Ascending aorta (tissue), 2 donors: ENCODE data around the gene RBBP5. TPM values are rescaled to one million over a fixed set of nuclear protein-coding genes. Genes with fewer than 3 reads are reported as not detected.

Experiments used
- DNase-seq, 2 donors: peaks; one replicate each; pipeline ENCODE4 v3.0.0-alpha.2; 2019; ENCODE audit warnings: low spot score in 2 of 2
- H3K27ac ChIP-seq, 2 donors: fragments of 200-600 bp; sonication (generic); one replicate each; pipeline ENCODE4 v1.5.1; 2016 to 2017; ENCODE audit warnings: mild to moderate bottlenecking in 1 of 2
- H3K27me3 ChIP-seq: fragments of 200-600 bp; sonication (generic); one replicate; pipeline ENCODE4 v1.5.1; 2017
- H3K36me3 ChIP-seq, 2 donors: fragments of 200-600 bp; sonication (generic); one replicate each; pipeline ENCODE4 v1.5.1; 2016
- H3K4me1 ChIP-seq, 2 donors: fragments of 200-600 bp; sonication (generic); one replicate each; pipeline ENCODE4 v1.5.1; 2016 to 2017; ENCODE audit warnings: mild to moderate bottlenecking in 1 of 2
- H3K4me3 ChIP-seq, 2 donors: fragments of 200-600 bp; sonication (generic); one replicate each; pipeline ENCODE4 v1.5.1; 2016 to 2017; ENCODE audit warnings: mild to moderate bottlenecking in 1 of 2
- H3K9me3 ChIP-seq, 2 donors: fragments of 200-600 bp; sonication (generic); one replicate each; pipeline ENCODE4 v1.5.1; 2016
- CTCF ChIP-seq, 3 experiments: fragments of 200-600 bp in 2 of 3; fragments of 450-650 bp in 1 of 3; sonication (generic) in 2 of 3; IDR thresholded peaks; one replicate each; pipeline ENCODE4 v1.5.1; 2016 to 2019; ENCODE audit warnings: antibody characterized with exemption in 3 of 3, mild to moderate bottlenecking in 1 of 3, moderate library complexity in 1 of 3
- intact Hi-C: fragments of 100-400 bp; cut with DNase I; formaldehyde crosslinking; loops from one replicate; pipeline ENCODE4 v1.15.1; 2023
- total RNA-seq: library from RNA; depleted of rRNA; stranded (reverse); fragments of >200 nt; gene quantifications from one replicate; pipeline ENCODE4 v1.1.0, GENCODE V29; 2016

Gene RBBP5
- total RNA-seq, 1 donor from 2014 or later: 7.2 TPM

- intact Hi-C loops: loop anchor here (10.0 kb wide), 1 partner anchor 177 kb away; the partner anchor contains the start of gene NUAK2
- peaks cover 14 to 29% of the 10 kb centered on the region in 2 donors for H3K36me3 ChIP-seq
Measured at GRCh38 chr1:205147191-205147835, 25.5 kb upstream of the RBBP5 start.

GRCh38 chr1:205144751-205145150 lies 23.0 kb upstream of the RBBP5 start:
- Histone ChIP-seq H3K9me3 (no peaks in the 10 kb centered on the region), H3K4me3 (no peak overlapping the region), H3K36me3 (peaks cover 4 to 19% of the 10 kb centered on the region in 2 donors), H3K27ac (peak overlapping the region; percentile 46 to 69), H3K27me3 (no peaks in the 10 kb centered on the region), H3K4me1 (peaks cover 4 to 7% of the 10 kb centered on the region in 2 donors)
- intact Hi-C loops: loop anchor here (5.0 to 10.0 kb wide), 2 partner anchors 113 to 180 kb away; partner anchors contain the start of gene NUAK2
- DNase-seq: no peak
- no peak for TF ChIP-seq CTCF (IDR thresholded peaks at IDR 0.05)

More at GRCh38 chr1:205147191-205147835, 25.5 kb upstream of the RBBP5 start:
- Histone ChIP-seq H3K27ac (no peak overlapping the region), H3K27me3 (no peaks in the 10 kb centered on the region), H3K4me3 (no peak overlapping the region), H3K9me3 (no peaks in the 10 kb centered on the region), H3K4me1 (peaks cover 2 to 4% of the 10 kb centered on the region in 2 donors)
- DNase-seq: no peak
- TF ChIP-seq CTCF (IDR thresholded peaks at IDR 0.05): no peak

GRCh38 chr1:205144046-205144720 lies 22.4 kb upstream of the RBBP5 start:
- Histone ChIP-seq H3K4me1 (peaks cover 4 to 7% of the 10 kb centered on the region in 2 donors), H3K9me3 (no peaks in the 10 kb centered on the region), H3K27me3 (no peaks in the 10 kb centered on the region), H3K27ac (peak overlapping the region; percentile 46 to 69), H3K4me3 (no peak overlapping the region), H3K36me3 (peaks cover 0 to 19% of the 10 kb centered on the region in 2 donors)
- no peak for DNase-seq
- no peak for TF ChIP-seq CTCF (IDR thresholded peaks at IDR 0.05)
- intact Hi-C loops: loop anchor here (5.0 to 10.0 kb wide), 2 partner anchors 113 to 181 kb away; partner anchors contain the start of gene NUAK2

GRCh38 chr1:205142102-205142469 lies 20.3 kb upstream of the RBBP5 start:
- Histone ChIP-seq H3K9me3 (no peaks in the 10 kb centered on the region), H3K36me3 (peaks cover 0 to 5% of the 10 kb centered on the region in 2 donors), H3K4me1 (peaks cover 4 to 7% of the 10 kb centered on the region in 2 donors), H3K27me3 (no peaks in the 10 kb centered on the region), H3K27ac (no peak overlapping the region), H3K4me3 (peak overlapping the region in 1 of 2 donors; percentile 43)
- DNase-seq: no peak
- intact Hi-C loops: loop anchor here (5.0 to 10.0 kb wide), 2 partner anchors 115 to 183 kb away; partner anchors contain the start of gene NUAK2
- TF ChIP-seq CTCF (IDR thresholded peaks at IDR 0.05): no peak

GRCh38 chr1:205141236-205142101 lies 19.7 kb upstream of the RBBP5 start:
- intact Hi-C loops: loop anchor here (5.0 to 10.0 kb wide), 2 partner anchors 116 to 183 kb away; partner anchors contain the start of gene NUAK2
- H3K27me3 ChIP-seq: no peaks in the 10 kb centered on the region
- H3K9me3 ChIP-seq: no peaks in the 10 kb centered on the region
- no peaks in the 10 kb centered on the region for H3K36me3 ChIP-seq
- peak; percentile 62 to 75 (median 68) for TF ChIP-seq CTCF (IDR thresholded peaks at IDR 0.05)
- H3K4me1 ChIP-seq: peaks cover 4 to 7% of the 10 kb centered on the region in 2 donors
- H3K27ac ChIP-seq: no peak overlapping the region
- peak in 1 of 2 donors; percentile 88 for DNase-seq
- H3K4me3 ChIP-seq: peak overlapping the region in 1 of 2 donors; percentile 43
